Measurements from ENCODE around the gene PRRT4. TPM values are rescaled to one million over a fixed set of nuclear protein-coding genes. Genes with fewer than 3 reads are reported as not detected.
A peak's percentile ranks its signal among the peaks of the same experiment; 100 is the strongest.

Gene PRRT4
- total RNA-seq, 2 donors from 2014 or later: 0.43 to 1.2 TPM

GRCh38 chr7:128353610-128354009 is 7.9 kb downstream of the PRRT4 start:
- DNase-seq (ENCODE audit: low spot score): no peak
- intact Hi-C loops (cut with DNase I): no loop called here

GRCh38 chr7:128353189-128353588 is 8.3 kb downstream of the PRRT4 start:
- intact Hi-C loops (cut with DNase I): no loop called here
- no peak for DNase-seq (ENCODE audit: low spot score)

- intact Hi-C loops (cut with DNase I): no loop called here
- DNase-seq (ENCODE audit: low spot score): no peak
These were observed 8.9 kb downstream of the PRRT4 start for GRCh38 chr7:128352636-128353035.

GRCh38 chr7:128352153-128352537 is 9.3 kb downstream of the PRRT4 start:
- peak; percentile 91 for DNase-seq (ENCODE audit: low spot score)
- intact Hi-C loops (cut with DNase I): no loop called here

- no peak for DNase-seq (ENCODE audit: low spot score)
- intact Hi-C loops (cut with DNase I): no loop called here
These were observed 10.0 kb downstream of the PRRT4 start for GRCh38 chr7:128351296-128352152.

GRCh38 chr7:128350708-128351295 is 10.7 kb downstream of the PRRT4 start:
- intact Hi-C loops (cut with DNase I): no loop called here
- no peak for DNase-seq (ENCODE audit: low spot score)

- DNase-seq (ENCODE audit: low spot score): no peak
- intact Hi-C loops (cut with DNase I): loop anchor here in 1 of 2 donors (2.0 kb wide), 1 partner anchor 37 kb away; no protein-coding TSS in a partner anchor
These were observed 12.0 kb downstream of the PRRT4 start for GRCh38 chr7:128349466-128349825.

GRCh38 chr7:128347647-128348097 is 13.8 kb downstream of the PRRT4 start:
- intact Hi-C loops (cut with DNase I): loop anchor here (2.0 kb wide), 1 partner anchor 39 kb away; no protein-coding TSS in a partner anchor
- no peak for DNase-seq (ENCODE audit: low spot score)

- DNase-seq (ENCODE audit: low spot score): no peak
- intact Hi-C loops (cut with DNase I): no loop called here
These were observed 17.1 kb downstream of the PRRT4 start for GRCh38 chr7:128344431-128344774.

- DNase-seq (ENCODE audit: low spot score): peak; percentile 96
- intact Hi-C loops (cut with DNase I): no loop called here
These were observed 17.7 kb downstream of the PRRT4 start, which contains the start of gene RBM28 for GRCh38 chr7:128343554-128344430. RBM28 (minus strand) TSS chr7:128343908; CDS start chr7:128343793, 115 bp downstream.

GRCh38 chr7:128341733-128342132 is 19.8 kb downstream of the PRRT4 start:
- intact Hi-C loops (cut with DNase I): no loop called here
- DNase-seq (ENCODE audit: low spot score): no peak

GRCh38 chr7:128335730-128336129 is 25.8 kb downstream of the PRRT4 start:
- intact Hi-C loops (cut with DNase I): no loop called here
- DNase-seq (ENCODE audit: low spot score): no peak

- DNase-seq (ENCODE audit: low spot score): no peak
- intact Hi-C loops (cut with DNase I): no loop called here
These were observed 37.2 kb downstream of the PRRT4 start for GRCh38 chr7:128324368-128324680.

GRCh38 chr7:128323459-128324367 is 37.8 kb downstream of the PRRT4 start:
- intact Hi-C loops (cut with DNase I): no loop called here
- DNase-seq (ENCODE audit: low spot score): no peak

- intact Hi-C loops (cut with DNase I): no loop called here
- no peak for DNase-seq (ENCODE audit: low spot score)
These were observed 38.5 kb downstream of the PRRT4 start for GRCh38 chr7:128323040-128323439.

GRCh38 chr7:128322040-128322643 is 39.3 kb downstream of the PRRT4 start:
- intact Hi-C loops (cut with DNase I): no loop called here

GRCh38 chr7:128321044-128321422 is 40.5 kb downstream of the PRRT4 start:
- intact Hi-C loops (cut with DNase I): no loop called here
- DNase-seq (ENCODE audit: low spot score): no peak

More at GRCh38 chr7:128322040-128322643, 39.3 kb downstream of the PRRT4 start:
- DNase-seq (ENCODE audit: low spot score): no peak

GRCh38 chr7:128318691-128319090 is 42.8 kb downstream of the PRRT4 start:
- intact Hi-C loops (cut with DNase I): no loop called here
- no peak for DNase-seq (ENCODE audit: low spot score)

- intact Hi-C loops (cut with DNase I): no loop called here
These were observed 50.5 kb downstream of the PRRT4 start for GRCh38 chr7:128311013-128311412.

More at GRCh38 chr7:128311013-128311412, 50.5 kb downstream of the PRRT4 start:
- no peak for DNase-seq (ENCODE audit: low spot score)

Measured in posterior vena cava (tissue), 2 donors.